Activated CD4-positive, alpha-beta T cell treated with anti-CD3 and anti-CD28 coated beads, Interleukin-2, amount 50 U/mL, for 4 hours (primary cell): Measurements from ENCODE around the gene DGCR2.
"Not testable (repeated sequence)": the region's sequence is repeated elsewhere in the genome, so short reads cannot be mapped to it uniquely, and the experiment has no call there.

ENCODE experiments used
- DNase-seq, 2 experiments: peaks; one replicate each; pipeline ENCODE4 v3.0.0-alpha.2; 2020

The DGCR2 gene

DNA sequence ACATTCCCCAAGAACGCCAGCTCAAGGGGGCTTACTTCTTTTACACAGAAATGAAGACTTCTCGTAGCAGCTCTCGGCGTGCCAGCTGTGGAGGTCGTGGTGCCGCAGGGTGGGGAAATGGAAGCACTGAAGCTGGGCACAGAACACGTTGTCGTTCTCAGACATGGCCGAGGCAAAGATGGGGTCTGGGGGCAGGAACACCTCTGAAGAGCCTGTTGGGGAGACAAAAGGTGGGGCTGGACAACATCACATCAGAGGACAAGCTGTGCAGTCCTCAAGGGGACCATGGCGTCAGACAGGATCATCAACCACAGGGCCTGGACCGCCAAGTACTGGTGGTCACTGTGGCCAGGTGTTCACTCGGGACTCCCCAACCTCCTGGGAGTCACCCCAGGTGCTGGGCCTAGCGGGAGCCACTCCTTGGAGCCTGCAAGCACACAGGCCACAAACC, 65.2 kb downstream of the DGCR2 start:
- no peak for DNase-seq

DNA sequence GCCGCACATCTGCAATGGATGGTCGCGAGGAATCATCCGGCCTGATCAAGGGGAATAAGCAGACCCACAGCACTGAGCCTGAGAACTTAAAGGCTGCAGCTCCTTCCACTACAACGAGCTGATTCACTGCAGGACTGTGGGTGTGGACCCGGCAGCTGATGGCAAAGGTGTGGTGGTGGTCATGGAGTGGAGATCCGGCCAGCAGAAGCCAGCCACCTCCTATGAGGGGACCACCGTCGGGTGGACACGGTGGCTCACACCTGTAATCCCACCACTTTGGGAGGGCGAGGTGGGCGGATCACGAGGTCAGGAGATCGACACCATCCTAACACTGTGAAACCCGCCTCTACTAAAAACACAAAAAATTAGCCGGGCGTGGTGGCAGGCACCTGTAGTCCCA, 66.4 kb downstream of the DGCR2 start:
- DNase-seq = no peak

DNA sequence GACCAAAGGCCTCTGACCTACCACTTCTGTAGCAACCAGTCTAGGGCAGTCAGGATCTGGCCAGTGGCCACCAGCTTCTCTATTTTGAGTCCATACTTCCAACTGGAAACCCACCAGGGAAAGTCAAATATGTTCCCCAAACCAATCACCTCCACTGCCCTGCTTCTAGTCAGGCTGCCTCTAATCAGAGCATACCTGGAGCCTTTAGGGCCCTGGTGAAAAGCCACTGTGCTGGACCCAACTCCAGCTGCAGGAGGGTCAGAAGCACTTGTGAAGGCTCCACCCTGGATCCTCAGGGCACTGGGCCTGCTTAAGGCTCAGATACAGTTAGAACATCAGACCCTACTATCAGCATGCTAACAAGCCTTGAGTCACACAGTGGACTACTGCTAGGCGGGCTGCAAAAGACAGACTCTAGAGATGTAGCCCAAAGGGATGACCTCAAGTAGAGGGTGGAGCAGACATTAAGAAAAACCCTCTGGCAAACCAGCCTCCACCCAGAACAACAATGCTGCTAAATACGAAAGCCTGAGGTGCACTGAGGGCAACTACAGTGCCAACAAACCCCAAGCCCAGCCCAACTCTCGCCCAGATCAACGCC, 69.2 kb downstream of the DGCR2 start:
- no peak for DNase-seq

DNA sequence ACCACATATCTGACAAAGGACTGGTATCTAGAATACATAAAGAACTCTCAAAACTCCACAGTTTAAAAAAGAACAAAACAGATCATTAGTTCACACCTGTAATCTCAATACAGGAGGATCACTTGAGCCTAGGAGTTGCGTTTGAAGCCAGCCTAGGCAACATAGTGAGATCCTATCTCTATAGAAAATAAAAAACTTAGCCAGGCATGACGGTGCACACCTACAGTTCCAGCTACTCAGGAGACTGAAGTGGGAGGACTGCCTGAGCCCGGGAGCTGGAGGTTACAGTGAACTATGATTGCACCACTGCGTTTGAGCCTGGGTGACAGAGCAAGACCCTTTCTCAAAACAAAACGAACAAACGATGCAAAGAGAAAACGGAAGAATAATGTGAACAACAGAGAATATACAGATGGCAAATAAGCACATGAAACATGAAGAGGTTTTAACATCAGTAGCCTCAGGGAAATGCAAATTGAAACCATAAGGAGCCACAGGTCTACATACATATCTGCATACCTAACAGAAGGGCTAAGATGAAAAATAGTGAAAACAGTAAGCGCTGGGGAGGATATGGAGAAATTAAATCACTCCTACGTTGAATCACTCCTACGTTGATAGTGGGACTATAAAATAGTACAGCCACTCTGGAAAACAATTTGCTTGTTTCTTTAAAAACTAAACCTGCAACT, 70.7 kb downstream of the DGCR2 start:
- DNase-seq = no peak

DNA sequence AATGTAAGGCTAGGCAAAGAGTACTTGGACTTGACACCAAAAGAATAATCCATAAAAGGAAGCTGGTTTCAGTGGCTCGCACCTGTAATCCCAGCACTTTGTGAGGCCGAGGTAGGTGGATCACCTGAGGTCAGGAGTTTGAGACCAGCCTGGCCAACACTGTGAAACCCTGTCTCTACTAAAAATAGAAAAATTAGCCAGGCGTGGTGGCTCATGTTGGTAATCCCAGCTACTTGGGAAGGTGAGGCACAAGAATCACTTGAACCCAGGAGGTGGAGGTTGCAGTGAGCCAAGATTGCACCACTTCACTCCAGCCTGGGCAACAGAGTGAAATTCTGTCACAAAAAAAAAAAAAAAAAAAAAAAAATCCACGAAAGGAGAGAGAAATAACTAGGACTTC, 71.4 kb downstream of the DGCR2 start:
- not testable (repeated sequence) for DNase-seq

DNA sequence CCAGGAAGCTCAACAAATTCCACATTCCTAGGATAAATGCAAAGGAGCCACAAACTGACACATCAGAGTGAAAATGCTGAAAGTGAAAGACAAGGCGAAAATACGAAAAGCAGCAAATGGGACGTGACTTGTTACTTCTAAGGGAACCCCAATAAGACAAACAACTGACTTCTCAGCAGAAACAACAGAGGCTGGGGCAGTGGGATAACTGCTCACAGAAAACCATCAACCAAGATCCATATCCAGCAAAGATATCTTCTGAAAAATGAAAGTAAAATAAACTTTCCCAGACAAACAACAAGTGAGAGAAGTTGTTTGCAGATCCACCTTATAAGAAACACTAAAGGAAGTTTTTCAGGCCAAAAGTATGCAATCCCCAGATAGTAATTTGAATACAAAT, 72.1 kb downstream of the DGCR2 start:
- DNase-seq = no peak

DNA sequence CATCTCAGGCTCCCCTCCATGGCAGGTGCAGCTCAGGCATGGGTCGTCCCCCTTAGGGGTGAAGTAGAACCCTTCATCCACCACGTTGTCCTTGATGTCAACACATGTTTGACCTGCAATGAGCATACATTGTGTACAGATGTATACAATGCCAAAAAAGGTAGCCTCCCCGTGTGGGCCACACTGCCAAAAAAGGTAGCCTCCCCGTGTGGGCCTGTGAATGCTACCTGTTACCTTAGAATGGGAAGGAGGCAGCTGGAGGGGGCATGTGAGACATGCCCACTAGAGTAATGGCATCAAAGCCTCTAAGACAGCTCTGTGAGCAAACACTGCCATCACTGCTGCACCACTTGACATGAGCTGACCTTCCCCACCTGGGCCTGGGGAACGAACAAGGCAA, 73.7 kb downstream of the DGCR2 start:
- no peak for DNase-seq

DNA sequence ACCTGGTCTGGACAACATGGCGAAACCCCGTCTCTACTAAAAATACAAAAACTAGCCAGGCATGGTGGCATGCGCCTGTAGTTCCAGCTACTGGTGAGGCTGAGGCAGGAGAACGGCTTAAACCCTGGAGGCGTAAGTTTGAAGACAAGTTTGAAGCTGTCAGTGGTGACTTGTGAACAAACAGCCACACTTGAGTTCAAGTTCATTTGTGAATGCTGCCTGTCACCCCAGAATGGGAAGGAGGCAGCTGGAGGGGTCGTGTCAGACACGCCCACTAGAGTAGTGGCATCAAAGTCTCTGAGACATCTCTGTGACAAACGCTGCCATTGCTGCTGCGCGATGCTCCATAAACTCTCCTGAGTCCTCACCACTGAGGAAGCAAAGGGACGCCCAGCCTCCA, 74.2 kb downstream of the DGCR2 start:
- no peak for DNase-seq

DNA sequence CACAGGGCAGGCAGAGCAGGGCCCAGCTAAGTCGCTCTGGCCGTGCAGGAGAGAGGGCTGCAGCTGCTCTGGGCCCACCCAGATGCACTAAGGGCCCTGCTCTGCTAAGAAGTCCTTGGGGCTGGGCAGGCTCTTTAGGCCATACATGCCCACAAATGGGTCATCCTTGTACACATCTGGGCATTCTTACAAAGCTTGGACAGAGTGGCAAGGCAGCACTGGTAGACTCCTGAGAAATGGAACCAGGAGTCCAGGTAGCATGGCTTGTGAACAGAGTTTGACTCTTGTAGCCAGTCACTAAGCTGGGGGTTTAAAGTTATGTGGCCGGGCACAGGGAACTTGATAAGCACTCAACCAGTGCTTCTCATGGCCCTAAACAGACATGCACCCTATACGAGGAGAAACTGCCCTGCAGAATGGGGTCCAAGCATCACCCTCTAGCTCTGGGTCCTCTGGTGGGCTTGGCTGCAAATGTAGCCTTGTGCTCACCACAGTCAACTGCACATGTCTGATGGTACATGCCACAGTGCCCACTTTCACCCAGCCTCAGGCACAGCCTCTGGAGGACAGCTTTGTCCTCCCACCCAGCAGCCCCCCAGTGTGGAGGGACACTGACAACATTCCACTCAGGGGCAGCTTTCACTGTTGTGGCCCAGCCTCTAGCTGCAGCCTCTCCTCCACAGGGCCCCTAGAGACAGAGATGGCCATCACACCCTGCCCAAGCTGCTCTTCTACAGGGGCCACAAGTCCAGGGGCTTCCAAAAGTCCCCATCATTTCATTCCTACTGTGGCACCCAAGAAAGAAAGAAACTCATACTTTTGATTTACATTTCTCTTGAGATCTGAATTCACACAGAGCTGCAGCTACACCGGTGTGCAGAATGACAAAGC, 75.2 kb downstream of the DGCR2 start:
- DNase-seq = no peak

DNA sequence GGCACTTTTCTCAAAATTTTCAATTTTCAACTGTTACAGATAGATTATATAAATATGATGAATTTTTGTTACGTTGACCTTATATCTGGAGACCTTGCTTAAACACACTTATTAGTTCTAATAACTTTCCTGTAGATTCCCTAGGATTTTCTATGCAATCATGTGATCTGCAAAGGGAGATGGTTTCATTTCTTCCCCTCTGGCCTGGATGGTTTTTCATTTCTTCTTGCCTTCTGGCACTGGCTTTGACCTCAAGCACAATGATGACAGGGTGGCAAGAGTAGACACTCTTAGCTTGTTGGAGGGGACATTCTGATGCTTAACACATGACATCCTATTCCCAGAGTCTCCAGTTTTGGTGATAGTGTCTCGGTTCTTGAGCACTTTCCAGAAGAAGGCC, 75.9 kb downstream of the DGCR2 start:
- DNase-seq = no peak

DNA sequence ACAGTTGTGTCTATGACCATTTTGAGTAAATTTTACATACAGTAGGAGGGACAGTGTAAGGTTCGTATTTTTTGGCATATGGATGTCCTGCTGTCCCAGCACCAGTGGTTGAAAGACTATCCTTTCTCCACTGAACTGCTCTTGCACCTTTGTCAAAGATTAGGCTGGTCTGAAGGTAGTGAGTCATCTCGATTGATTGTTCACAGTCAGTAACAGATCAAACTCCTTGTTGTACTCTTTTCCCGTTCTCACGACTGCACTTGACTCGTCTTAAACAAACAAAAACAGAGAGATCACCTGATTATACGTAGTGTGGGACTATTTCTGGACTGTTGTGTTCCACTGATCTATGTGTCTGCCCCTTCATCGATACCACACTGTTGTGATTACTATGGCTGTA, 77.1 kb downstream of the DGCR2 start:
- no peak for DNase-seq

DNA sequence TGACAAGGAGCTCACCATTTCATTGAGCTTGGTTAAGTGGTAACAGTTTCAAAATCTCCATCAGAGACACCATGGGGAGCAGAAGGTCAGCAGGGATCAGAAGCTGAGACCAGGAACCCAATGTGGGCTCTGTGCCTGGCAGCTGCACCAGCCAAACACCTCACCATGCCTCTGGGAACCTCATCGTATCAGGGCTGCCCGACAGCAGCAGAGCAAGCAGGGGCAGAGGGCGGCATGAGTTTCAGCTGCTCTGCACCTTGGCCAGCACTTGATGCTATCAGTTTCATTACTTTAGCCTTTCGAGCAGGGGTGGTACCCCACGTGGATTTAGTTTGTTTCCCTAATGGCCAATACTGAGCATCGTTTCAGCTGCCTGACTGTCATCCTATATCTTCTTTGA, 77.8 kb downstream of the DGCR2 start:
- no peak for DNase-seq

DNA sequence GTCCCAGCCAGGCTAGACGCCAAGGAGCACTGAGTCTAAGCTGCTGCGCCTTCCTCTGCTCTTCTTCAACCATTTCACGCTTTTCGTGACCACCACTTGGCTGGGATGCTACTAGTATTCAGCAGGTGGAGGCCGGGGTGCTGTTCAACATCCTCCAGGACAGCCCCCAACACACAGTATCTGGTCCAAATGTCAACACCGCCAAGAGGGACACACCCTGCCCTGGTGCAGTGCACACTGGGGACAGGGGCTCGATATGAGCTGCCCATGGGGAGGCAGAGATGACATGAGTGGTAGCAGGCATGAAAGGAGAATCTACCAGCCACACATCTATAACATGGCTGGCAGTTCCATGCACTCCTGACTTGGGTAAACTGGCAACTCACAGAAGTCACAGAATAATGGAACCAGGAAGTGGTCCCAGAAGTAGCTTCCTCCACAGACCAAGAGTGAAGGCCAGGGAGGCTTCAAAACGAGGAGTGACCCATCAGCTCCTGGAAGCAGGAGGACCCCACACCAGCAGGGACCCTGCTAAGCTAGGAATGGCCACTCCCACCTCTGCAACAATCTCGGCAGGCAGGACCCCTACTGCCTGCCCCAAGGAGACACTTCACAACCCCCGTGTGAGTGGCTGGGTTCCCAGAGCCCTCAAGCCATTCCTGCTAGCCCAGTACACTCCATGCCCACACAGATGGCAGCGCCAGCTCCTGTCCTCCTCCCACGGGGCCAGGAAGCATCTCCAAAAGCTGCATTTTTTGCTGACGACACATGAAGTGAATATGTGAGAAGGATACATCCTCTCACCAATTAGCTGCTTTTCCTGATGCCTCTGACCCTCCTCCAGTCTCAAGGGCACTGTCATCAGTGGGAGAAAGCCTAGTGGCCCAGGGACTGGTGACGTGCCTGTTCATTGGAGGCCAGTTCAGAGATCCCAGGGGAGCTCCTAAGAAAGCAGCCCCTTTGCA, 78.8 kb downstream of the DGCR2 start:
- no peak for DNase-seq

DNA sequence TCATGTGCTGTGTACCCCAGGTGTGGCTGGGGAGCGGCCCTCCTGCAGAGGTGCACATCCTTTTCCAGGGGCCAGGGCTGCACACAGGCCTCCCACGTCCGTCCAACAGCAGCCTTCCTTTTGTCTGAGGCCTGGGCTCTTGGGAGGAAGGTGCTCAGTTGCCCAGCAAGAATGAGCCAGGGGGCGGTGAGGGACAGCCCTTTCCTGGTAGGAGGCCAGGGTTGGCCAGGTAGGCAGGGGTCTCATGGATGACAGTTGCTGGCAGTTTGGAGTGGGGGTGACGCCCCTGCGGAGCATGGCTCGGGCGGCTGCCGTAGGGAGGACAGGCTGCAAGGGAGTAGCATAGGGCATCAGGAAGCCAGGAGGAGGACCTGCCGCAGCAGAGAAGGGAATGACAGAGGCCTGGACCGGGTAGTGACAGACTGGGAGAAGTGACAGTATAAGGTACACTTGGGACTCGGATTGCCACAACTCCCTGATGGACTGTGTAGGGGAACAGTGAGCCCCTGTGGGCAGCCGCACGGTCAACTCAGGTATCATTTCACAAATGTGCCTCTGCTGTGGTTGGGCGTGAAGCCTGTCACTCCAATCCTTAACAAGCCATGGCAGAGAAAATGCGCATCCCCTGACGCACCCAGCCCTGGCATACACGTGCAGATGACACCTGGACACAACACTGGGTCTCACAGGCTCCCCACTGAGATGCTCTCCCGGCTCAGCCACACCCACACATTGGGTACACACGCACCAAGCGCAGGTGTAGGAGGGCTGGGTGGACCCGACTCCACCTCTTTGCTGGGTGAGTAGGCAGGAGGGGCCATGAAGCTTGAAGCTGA, 79.7 kb downstream of the DGCR2 start:
- DNase-seq = no peak

DNA sequence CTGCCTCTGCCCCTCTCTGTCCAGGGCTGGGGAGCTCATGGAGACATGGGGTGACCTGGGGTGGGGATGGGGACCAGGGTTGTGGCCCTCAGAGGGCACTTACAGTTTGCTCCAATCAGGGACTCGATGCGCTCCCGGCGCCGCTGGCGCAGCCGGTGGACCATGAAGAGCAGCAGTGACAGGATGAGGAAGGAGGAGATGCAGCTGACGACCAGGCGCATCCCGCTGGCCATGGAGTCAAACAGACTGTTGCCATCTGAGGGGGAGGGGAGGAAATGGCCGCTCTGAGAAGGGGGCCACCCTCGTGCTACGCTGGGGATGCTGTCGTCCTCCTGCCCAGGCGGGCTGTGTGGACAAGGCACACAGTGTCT, 80.5 kb downstream of the DGCR2 start:
- no peak for DNase-seq

DNA sequence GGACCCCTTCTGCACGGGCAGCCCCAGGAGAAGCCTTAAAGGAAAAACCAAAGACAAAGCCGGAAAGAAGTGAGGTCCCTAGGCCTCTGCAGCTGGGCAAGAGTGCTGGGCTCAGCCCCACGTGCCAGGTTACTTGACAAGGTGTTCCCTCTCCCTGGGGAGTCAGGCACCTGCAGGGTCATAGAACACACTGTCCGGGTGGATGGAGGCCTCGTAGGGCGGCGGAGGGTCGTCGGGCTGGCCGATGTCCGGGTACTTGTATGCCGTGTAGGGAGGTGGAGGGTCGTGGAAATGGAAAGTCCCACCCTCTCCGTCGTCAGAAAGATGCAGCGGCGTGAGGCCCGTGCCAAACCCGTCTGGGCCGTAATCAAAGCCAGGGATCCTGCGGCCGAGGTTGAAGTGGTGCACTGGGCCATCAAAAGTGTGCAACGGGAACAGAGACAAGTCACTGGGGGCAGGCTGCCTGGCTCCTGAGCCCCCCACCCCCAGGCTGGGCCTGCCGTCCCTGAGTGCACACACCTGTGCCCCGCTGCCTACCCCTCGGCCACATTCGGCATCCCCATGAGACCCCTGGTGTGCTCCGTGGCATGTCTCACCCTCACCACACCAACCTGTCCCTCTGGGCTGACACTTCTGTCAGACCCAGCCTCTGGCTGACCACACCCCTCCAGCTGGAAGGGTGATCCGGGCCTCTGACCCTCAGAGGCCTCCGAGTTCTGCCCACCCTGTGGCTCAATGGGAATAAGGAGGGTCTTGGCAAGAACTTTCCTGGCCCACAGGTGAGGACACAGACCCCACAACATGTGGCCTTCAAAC, 81.1 kb downstream of the DGCR2 start:
- no peak for DNase-seq

DNA sequence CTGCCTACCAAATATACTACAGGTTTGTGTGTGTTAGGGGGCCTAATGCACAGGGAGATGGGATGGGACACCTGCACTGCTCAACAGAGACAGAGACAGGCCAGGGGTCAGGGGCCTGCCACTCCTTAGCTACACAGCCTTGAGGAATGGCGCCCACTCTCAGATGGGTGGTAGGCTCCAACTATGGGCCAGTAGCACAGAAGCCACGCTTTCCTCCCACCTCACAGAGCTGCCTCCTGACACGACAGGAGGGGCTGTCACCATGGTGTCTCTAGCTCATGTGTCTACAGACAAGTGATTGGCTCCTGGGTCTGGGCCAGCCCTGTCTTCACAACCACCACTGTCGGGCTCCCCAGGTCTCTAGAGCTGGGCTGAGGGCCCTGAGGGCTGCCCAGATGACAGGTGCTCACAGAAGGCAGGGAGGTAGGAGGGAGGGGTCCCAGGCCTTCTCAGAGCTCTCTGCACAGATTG, 81.8 kb downstream of the DGCR2 start:
- DNase-seq = no peak

DNA sequence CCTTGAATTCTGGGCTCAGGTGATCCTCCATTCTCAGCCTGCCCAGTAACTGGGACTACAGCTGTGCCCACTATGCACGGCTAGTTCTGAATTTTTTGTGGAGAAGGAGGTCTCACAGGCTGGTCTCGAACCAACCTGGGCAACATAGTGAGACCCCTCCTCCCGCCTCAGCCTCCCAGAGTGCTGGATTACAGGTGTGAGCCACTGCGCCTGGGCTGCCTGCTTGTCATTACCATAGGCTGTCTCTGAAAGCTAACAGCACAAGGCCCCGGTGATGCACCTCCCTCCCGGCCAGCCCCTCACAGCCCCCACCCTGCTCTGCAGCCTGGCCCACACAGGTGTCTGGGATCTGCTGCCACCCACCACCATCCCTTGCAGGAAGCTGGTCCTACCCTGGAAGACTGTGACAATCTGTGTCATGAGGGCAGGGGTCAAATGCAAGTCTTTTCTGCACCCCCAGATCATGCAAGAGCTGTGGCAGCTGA, 82.4 kb downstream of the DGCR2 start:
- no peak for DNase-seq

DNA sequence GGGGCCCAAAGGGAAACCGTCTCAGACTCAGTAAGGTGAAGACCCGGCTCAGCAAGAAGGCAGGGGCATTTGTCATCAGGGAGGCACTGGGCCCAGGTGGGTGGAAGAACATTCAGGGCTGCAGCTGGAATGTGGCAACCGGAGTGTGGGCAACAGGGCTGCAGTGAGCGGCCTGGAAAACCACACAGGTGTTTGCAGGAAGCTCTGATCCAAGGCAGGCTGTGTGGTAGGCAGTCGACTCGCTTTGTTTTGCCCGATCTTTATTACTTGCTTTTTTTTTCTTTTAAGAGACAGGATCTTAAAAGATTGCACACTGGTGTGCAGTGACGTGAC, 82.8 kb downstream of the DGCR2 start:
- no peak for DNase-seq

DNA sequence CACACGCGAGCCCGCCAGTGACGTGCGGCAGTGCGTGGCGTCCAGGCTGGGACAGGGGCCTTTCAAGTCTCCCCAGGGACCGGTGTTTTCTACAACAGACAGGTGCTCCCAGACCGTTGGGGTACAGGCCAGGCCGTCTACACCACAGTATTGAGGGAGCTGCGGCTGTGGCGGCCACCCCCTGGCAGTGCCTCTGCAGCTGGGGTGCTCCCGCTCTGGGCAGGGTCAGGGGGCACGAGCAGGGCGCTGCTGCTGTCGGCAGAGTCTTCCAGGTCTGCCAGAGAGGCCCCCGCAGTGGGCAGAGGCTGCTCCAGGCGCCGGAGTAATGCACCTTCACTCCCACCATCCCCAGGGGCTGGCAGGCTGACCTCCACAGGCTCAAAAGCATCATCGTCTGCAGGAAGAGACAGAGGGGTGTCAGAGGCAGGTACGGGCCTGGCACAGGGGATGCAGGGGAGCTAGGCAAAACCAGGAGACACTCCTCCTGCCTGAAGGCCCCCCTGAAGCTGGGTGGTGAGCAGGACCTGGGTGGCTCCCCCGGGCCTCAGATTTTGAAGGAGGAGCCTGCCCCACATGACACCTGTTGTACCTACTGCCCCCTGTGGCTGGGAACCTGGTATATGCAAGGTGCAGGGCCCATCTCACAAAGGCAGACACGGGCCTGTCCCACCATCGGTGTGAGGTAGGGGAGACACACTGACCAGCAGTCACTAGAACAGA, 83.3 kb downstream of the DGCR2 start:
- no peak for DNase-seq
